SU-DHL-6 (cell line): ENCODE results near the gene MAML2.

Experiments used
- CTCF ChIP-seq: fragments of 200-600 bp; sonication (generic); IDR thresholded peaks from one replicate; pipeline ENCODE4 v1.5.1; 2017; ENCODE audit warnings: antibody characterized with exemption, mild to moderate bottlenecking, low read length, moderate library complexity; ENCODE audit not compliant: insufficient read depth, poor library complexity, severe bottlenecking
- EZH2phosphoT487 ChIP-seq: fragments of 200-600 bp; sonication (generic), shearing (Covaris generic); conservative IDR thresholded peaks from 2 replicates; pipeline ENCODE4 v1.6.1; 2018; ENCODE audit warnings: mild to moderate bottlenecking, antibody characterized with exemption, low read length, moderate library complexity, mixed read lengths

- TF ChIP-seq CTCF (no peak), EZH2phosphoT487 (no peak)
Observed at GRCh38 chr11:96019810-96020747, 322.9 kb downstream of the MAML2 start.
